Activated CD4-positive, alpha-beta memory T cell treated with anti-CD3 and anti-CD28 coated beads, Interleukin-2, amount 10 ng/mL, durations not matched to agents 7 days and 5 days (primary cell): ENCODE results near the gene FPR2. TPM values are rescaled to one million over a fixed set of nuclear protein-coding genes. Genes with fewer than 3 reads are reported as not detected.
"Not testable (repeated sequence)": the region's sequence is repeated elsewhere in the genome, so short reads cannot be mapped to it uniquely, and the experiment has no call there.

Source experiments
- CTCF ChIA-PET: fragments of 350-600 bp; sonication (Branson Sonifier 250); formaldehyde crosslinking; loops from one replicate; lab custom pipeline; 2021; ENCODE audit warnings: antibody characterized with exemption, inconsistent platforms; lab: Charles Lee
- POLR2A ChIA-PET: fragments of 350-600 bp; sonication (Branson Sonifier 250); formaldehyde crosslinking; loops from one replicate; lab custom pipeline; 2021; ENCODE audit warnings: antibody characterized with exemption; lab: Charles Lee
- DNase-seq: peaks from one replicate; pipeline ENCODE4 v3.0.0-alpha.2; 2020
- H3K27ac Mint-ChIP-seq: one replicate; pipeline ENCODE4 v1.8.0; 2021; ENCODE audit warnings: mild to moderate bottlenecking, mixed read lengths
- H3K27me3 Mint-ChIP-seq: one replicate; pipeline ENCODE4 v1.8.0; 2021; ENCODE audit warnings: mixed read lengths
- H3K36me3 Mint-ChIP-seq: one replicate; pipeline ENCODE4 v1.8.0; 2021; ENCODE audit warnings: low read depth, mixed read lengths
- H3K4me1 Mint-ChIP-seq: one replicate; pipeline ENCODE4 v1.8.0; 2021; ENCODE audit warnings: mixed read lengths
- H3K4me3 Mint-ChIP-seq: one replicate; pipeline ENCODE4 v1.8.0; 2021; ENCODE audit warnings: mild to moderate bottlenecking, mixed read lengths
- H3K9me3 Mint-ChIP-seq: one replicate; pipeline ENCODE4 v1.8.0; 2021; ENCODE audit warnings: mixed read lengths
- total RNA-seq, 2 experiments: library from RNA; stranded (reverse); gene quantifications; one replicate each; pipeline ENCODE4 v1.2.3, GENCODE V29; 2021

The FPR2 gene
- total RNA-seq, 2 experiments from 2014 or later, result not detected

DNA sequence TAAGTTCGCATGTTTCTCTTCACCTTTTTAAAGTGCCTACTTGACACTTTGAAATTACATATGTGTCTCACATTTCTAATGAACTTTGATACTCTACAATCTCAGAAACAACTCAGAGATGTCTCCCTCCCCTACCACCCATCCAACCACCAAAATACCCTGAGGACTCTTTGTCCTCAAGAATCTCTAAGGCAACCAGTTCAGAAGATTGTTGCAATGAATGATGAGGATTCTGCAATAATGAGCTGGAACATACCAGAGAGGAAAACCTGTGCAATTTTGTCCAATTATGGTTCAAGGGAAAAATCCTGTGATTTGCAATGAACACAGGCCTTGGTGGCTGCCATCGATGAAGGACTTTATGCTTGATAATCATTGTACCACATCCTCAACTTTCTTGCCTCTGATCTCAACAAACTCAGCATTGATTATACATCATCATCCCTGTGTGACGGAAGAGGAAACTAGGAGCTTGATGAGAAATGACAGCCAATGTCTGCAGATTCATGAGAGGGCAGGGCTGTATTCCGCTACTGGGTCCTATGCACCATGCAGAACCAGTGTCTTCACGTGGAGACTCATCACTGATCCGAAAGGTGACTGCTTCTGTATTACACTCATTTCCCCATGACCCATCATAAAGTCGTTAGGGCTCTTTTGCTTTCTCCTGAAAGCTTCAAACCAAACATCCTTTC, 10.4 kb upstream of the FPR2 start:
- Mint-ChIP-seq H3K27me3 (no peaks in the 10 kb centered on the region), H3K9me3 (peaks cover 19% of the 10 kb centered on the region), H3K27ac (no peak overlapping the region), H3K4me1 (no peaks in the 10 kb centered on the region), H3K36me3 (no peaks in the 10 kb centered on the region), H3K4me3 (no peak overlapping the region)
- DNase-seq, result no peak
- CTCF ChIA-PET, result no interaction called here
- POLR2A ChIA-PET, result no interaction called here

DNA sequence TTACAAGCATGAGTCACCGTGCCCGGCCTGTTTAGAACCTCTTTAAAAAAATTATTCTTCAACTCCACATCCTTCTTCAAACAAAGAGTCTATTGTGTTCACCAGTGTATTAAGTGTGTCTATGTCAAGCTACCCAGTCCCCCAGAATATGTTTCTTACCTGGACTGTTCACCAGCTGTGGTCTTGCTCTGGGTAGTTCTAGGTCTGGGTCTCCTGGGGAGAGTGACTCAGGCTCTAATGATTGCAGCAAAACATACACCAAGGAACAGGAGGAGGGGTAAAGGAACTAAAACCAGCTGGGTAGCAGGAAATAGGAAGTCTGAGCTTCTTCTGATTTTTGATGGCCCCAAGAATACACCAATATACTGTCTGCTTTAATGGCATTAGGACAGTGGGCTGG, 9.3 kb upstream of the FPR2 start, which contains the start of gene FPR1:
Gene FPR1 (minus strand): TSS at position 224 of the 400 bp plus-strand sequence. CDS start 4,884 bp downstream, outside the sequence.
- no peaks in the 10 kb centered on the region for H3K4me1 Mint-ChIP-seq
- peaks cover 20% of the 10 kb centered on the region for H3K9me3 Mint-ChIP-seq
- ChIA-PET POLR2A (no interaction called here), CTCF (no interaction called here)
- H3K4me3 Mint-ChIP-seq, result no peak within 1 kb of the TSS
- H3K27me3 Mint-ChIP-seq, result no peaks in the 10 kb centered on the region
- H3K27ac Mint-ChIP-seq, result no peak within 1 kb of the TSS
- no peaks in the 10 kb centered on the region for H3K36me3 Mint-ChIP-seq
- no peak for DNase-seq

DNA sequence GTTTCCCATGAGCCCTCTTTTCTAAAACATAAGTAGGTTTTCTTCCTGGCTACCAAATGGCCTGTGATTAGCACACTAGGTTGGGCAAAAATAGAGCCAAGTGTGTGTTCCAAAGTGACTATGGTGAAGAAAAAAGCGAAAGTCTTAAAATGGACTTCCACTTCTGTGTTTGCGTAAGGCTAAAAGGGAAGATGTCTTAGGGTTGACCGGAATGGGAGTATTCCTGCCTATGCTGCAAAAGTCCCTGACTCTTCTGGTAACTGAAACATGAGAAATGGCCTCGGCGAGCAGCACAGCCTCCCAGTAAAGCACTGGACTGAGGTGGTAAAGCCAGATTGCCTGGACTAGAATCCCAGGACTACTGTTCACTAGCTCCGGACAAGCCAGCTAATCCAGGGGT, 6.9 kb upstream of the FPR2 start:
- CTCF ChIA-PET, result no interaction called here
- Mint-ChIP-seq H3K27ac (no peak overlapping the region), H3K4me3 (no peak overlapping the region)

DNA sequence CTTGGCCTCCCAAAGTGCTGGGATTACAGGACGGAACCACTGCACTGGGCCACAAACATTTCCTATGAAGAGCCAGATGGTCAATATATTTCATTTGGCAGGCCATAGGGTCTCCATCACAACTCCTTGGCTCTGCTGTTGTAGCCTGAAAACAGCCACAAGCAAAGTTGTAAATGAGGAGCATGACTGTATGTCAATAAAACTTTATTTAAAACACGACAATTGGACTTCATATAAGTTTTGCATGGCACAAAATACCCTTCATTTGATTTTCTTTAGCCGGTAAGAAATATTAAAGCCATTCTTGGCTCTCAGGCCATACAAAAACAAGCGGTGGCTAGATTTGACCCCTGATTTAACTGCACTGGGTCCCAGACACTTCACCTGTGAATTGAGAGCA, 6.2 kb upstream of the FPR2 start:
- CTCF ChIA-PET, result no interaction called here
- POLR2A ChIA-PET, result no interaction called here

More for the DNA sequence above, 6.9 kb upstream of the FPR2 start:
- H3K27me3 Mint-ChIP-seq, result no peaks in the 10 kb centered on the region
- H3K36me3 Mint-ChIP-seq, result no peaks in the 10 kb centered on the region
- no peak for DNase-seq
- no peaks in the 10 kb centered on the region for H3K4me1 Mint-ChIP-seq
- H3K9me3 Mint-ChIP-seq, result peaks cover 22% of the 10 kb centered on the region
- POLR2A ChIA-PET, result no interaction called here

DNA sequence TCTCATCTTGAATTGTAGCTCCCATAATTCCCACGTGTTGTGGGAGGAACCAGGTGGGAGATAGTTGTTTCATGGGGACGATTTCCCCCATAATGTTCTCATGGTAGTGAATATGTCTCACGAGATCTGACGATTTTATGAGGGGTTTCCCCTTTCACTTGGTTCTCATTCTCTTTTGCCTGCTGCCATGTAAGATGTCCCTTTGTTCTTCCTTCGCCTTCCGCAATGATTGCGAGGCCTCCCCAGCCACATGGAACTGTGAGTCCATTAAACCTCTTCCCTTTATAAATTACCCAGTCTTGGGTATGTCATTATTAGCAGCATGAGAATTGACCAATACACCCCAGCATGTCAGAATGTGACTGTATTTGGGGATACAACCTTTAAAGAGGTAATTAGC, 5.4 kb upstream of the FPR2 start:
- H3K36me3 Mint-ChIP-seq, result no peaks in the 10 kb centered on the region
- no peaks in the 10 kb centered on the region for H3K27me3 Mint-ChIP-seq
- no peaks in the 10 kb centered on the region for H3K4me1 Mint-ChIP-seq
- H3K27ac Mint-ChIP-seq, result no peak overlapping the region
- H3K4me3 Mint-ChIP-seq, result no peak overlapping the region
- ChIA-PET CTCF (no interaction called here), POLR2A (no interaction called here)
- DNase-seq, result no peak
- peaks cover 23% of the 10 kb centered on the region for H3K9me3 Mint-ChIP-seq

More for the DNA sequence above, 6.2 kb upstream of the FPR2 start:
- peaks cover 22% of the 10 kb centered on the region for H3K9me3 Mint-ChIP-seq
- H3K27me3 Mint-ChIP-seq, result no peaks in the 10 kb centered on the region
- H3K27ac Mint-ChIP-seq, result no peak overlapping the region
- no peak for DNase-seq
- no peaks in the 10 kb centered on the region for H3K4me1 Mint-ChIP-seq
- H3K4me3 Mint-ChIP-seq, result no peak overlapping the region
- H3K36me3 Mint-ChIP-seq, result no peaks in the 10 kb centered on the region

DNA sequence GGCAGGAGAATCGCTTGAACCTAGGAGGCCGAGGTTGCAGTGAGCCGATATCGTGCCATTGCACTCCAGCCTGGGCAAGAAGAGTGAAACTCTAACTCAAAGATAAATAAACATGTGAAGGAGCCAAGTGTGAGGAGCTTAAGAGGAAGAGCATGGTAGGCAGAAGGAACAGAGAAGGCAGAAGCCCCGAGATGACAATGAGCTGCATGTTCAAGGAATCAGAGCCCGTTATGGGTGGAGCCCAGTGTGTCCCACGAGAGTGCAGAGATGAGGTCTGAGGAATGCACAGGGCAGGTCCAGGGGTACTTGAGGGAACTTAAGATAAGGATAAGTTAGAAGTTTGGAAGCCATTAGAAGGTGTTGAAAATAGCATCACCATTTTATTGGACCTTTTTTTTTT, 716 bp downstream of the FPR2 start:
- no peak overlapping the region for H3K4me3 Mint-ChIP-seq
- no peaks in the 10 kb centered on the region for H3K36me3 Mint-ChIP-seq
- peaks cover 1% of the 10 kb centered on the region for H3K27me3 Mint-ChIP-seq
- no peak for DNase-seq
- ChIA-PET POLR2A (no interaction called here), CTCF (no interaction called here)
- H3K4me1 Mint-ChIP-seq, result peaks cover 1% of the 10 kb centered on the region
- H3K9me3 Mint-ChIP-seq, result peaks cover 17% of the 10 kb centered on the region
- H3K27ac Mint-ChIP-seq, result no peak overlapping the region

DNA sequence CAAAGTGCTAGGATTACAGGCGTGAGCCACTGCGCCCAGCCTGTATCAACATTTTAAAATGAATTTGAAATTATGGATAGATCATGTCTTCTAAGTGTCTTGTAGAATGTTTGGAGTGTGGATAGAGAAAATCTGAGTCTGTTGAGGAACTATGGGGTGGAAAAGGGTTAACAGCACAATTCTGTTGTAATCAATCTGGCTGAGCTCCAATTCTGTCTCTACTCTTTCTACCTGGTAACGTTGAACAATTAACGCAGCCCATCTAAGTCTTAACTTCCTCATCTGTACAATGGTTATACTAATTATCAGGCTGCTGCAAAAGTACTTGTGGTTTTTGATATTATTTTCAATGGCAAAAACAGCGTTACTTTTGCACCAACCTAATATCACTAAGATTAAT, 4.1 kb downstream of the FPR2 start:
- H3K27ac Mint-ChIP-seq, result no peak overlapping the region
- POLR2A ChIA-PET, result no interaction called here

DNA sequence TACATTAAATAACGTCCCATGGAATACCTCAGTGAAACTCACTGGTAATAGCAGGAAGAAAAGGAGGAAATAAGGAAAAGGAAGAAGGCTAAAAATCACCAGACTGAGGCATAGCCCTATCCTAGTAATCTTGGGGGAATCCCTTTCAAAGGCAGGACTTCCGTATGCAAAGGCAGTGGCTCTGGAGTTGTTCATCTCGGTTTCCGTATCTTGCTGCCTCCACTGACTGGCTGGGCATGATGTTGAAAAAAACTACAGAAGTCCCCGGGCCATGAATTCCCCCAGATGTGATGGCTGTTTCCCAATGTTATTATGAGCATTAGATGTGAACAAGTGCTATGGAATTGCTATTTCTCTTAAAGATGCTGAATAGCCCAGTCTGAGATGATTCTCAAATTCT, 5.5 kb downstream of the FPR2 start:
- H3K4me3 Mint-ChIP-seq, result no peak overlapping the region
- peaks cover 1% of the 10 kb centered on the region for H3K27me3 Mint-ChIP-seq
- CTCF ChIA-PET, result no interaction called here
- POLR2A ChIA-PET, result no interaction called here
- no peak for DNase-seq
- peaks cover 1% of the 10 kb centered on the region for H3K4me1 Mint-ChIP-seq
- no peak overlapping the region for H3K27ac Mint-ChIP-seq
- H3K36me3 Mint-ChIP-seq, result no peaks in the 10 kb centered on the region
- H3K9me3 Mint-ChIP-seq, result peaks cover 10% of the 10 kb centered on the region

More for the DNA sequence above, 4.1 kb downstream of the FPR2 start:
- Mint-ChIP-seq H3K4me3 (no peak overlapping the region), H3K27me3 (peaks cover 1% of the 10 kb centered on the region), H3K4me1 (peaks cover 1% of the 10 kb centered on the region), H3K9me3 (peaks cover 10% of the 10 kb centered on the region), H3K36me3 (no peaks in the 10 kb centered on the region)
- CTCF ChIA-PET, result no interaction called here
- DNase-seq, result no peak

DNA sequence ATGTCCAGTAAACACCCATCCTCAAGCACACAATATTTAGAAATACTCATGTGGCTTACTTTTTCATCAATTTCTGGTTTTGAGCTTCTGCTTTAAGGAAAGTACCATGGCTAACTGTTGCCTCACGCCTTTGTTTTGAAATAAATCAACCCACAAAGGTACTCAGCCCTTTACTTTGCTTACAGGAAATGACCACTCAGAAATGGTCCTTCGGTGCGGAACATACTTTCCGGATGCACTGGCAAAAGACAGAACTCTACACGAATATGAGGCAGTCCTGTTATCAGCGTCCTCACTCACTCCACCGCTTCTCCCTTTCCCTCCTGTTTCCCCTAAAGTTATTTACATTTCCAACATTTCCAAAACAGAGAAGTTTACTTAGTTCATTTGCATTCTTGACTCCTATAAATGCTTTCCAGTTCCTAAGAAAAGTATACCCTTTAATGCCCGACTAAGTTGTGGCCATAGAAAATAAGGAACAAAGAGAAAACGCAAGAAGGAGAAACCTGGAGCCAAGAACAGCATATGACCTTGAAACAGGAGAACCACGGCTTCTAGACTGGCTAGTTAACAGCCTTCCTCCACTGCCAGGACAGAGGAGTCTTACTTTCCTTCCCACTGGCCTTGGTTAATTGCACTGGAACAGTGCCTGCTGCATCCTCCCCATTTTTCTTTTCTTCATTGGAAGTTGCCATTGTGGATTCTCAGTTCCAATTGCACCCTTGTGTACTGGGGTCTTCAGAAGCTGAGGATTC, 10.6 kb downstream of the FPR2 start:
- CTCF ChIA-PET, result no interaction called here
- no peak for DNase-seq

DNA sequence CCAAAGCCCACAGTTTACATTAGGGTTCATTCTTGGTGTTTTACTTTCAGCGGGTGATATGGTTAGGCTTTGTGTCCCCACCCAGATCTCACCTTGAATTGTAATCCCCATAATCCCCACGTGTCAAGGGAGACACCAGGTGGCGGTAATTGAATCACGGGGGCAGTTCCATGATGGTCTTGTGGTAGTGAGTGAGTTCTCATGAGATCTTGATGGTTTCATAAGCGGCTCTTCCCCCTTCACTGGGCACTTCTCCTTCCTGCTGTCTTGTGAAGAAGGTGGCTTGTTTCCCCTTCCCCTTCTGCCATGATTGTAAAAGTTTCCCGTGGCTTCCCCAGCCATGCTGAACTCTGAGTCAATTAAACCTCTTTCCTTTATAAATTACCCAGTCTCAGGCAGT, 12.0 kb downstream of the FPR2 start:
- H3K27ac Mint-ChIP-seq, result no peak overlapping the region
- no peaks in the 10 kb centered on the region for H3K9me3 Mint-ChIP-seq
- H3K4me1 Mint-ChIP-seq, result peaks cover 2% of the 10 kb centered on the region
- ChIA-PET CTCF (no interaction called here), POLR2A (no interaction called here)
- no peaks in the 10 kb centered on the region for H3K36me3 Mint-ChIP-seq
- H3K27me3 Mint-ChIP-seq, result peaks cover 9% of the 10 kb centered on the region
- DNase-seq, result no peak
- no peak overlapping the region for H3K4me3 Mint-ChIP-seq

More for the DNA sequence above, 10.6 kb downstream of the FPR2 start:
- H3K27me3 Mint-ChIP-seq, result peaks cover 3% of the 10 kb centered on the region
- H3K4me1 Mint-ChIP-seq, result no peaks in the 10 kb centered on the region
- H3K9me3 Mint-ChIP-seq, result no peaks in the 10 kb centered on the region
- POLR2A ChIA-PET, result no interaction called here
- no peaks in the 10 kb centered on the region for H3K36me3 Mint-ChIP-seq
- no peak overlapping the region for H3K27ac Mint-ChIP-seq
- no peak overlapping the region for H3K4me3 Mint-ChIP-seq

DNA sequence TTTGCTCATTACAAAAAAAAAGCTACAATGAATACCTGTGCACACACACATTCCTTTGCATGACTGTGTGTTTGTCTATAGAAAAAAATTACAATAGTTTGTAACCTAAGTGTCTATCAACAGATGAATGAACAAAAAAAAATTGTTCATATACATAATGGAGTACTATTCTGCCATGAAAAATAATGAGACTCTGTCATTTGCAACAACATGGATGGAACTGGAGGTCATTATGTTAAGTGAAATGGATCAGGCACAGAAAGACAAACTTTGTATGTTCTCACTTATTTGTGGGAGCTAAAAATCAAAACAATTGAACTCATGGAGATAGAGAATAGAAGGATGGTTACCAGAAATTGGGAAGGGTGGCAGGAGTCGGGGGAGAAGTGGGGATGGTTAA, 15.6 kb downstream of the FPR2 start:
- CTCF ChIA-PET, result interaction anchor here (0.6 kb wide), 1 partner anchor 12 kb away, joined by 5 read pairs; no protein-coding TSS in a partner anchor
- POLR2A ChIA-PET, H3K4me1 Mint-ChIP-seq, H3K9me3 Mint-ChIP-seq, H3K27ac Mint-ChIP-seq, H3K36me3 Mint-ChIP-seq, H3K4me3 Mint-ChIP-seq, DNase-seq: not testable (repeated sequence)
- peaks cover 18% of the 10 kb centered on the region for H3K27me3 Mint-ChIP-seq

DNA sequence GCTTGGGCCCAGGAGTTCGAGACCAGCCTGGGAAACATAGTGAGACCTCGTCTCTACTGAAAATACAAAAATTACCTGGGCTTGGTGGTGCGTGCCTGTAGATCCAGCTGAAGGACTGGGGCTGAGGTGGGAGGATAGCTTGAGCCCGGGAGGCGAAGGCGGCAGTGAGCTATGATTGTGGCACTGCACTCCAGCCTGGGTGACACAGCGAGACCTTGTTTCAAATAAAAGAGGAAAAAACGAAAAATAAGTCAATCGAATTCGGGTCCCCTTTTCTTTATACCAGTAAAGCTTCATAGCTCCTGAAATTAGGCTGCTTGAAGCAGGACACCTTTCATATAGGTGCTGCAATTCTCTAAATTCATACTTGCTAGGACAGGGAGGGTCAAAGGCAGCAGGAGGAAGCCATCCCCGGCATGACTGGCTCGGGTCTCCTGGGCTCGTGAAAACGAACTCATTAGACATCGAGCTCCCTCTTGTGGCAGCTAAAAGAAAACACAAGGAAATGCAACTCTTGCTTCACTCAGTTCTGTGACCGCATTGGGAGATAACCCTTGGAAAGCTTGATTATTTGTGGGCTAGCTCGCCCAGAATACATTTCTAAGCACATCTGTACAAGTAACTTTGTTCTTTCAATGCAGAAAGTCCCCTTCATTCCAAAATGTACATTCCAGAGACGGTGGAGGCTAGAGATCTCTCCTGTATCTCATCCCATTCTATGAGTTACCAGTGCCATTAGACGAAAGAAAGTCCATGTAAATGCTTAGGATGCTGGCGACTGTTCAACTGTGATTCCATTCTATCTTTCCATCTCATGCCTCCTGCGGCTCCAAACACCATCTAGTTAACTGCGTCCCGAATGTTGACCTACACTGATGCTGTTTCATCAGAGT, 16.8 kb downstream of the FPR2 start:
- peaks cover 2% of the 10 kb centered on the region for H3K4me1 Mint-ChIP-seq
- no peaks in the 10 kb centered on the region for H3K9me3 Mint-ChIP-seq
- POLR2A ChIA-PET, result no interaction called here
- H3K4me3 Mint-ChIP-seq, result no peak overlapping the region
- no peak overlapping the region for H3K27ac Mint-ChIP-seq
- no peaks in the 10 kb centered on the region for H3K36me3 Mint-ChIP-seq
- CTCF ChIA-PET, result interaction anchor here (0.6 to 1.5 kb wide), 12 partner anchors 21 to 385 kb away, joined by 3 to 10 read pairs (median 3); no protein-coding TSS in a partner anchor
- DNase-seq, result peak; percentile 24
- H3K27me3 Mint-ChIP-seq, result peaks cover 18% of the 10 kb centered on the region

DNA sequence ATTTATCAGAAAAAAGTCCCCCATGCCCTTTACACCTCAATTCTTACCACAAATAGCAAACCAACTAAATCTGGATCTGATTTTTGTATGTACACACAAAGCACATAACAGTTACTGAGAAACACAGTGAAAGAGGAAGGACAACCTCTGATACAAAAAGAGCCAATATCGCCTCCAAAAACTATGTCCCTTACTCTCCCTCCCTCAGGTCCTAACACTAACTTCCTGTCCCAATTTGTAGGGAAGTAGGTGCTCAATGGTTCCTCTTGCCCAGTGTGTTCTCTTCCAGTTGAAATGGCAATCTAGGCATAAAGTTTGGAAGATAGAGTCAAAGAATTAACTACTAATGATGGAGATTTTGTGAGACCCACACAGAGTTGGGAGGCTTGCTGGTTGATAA, 18.2 kb downstream of the FPR2 start:
- Mint-ChIP-seq H3K27ac (no peak overlapping the region), H3K4me3 (no peak overlapping the region), H3K27me3 (peaks cover 18% of the 10 kb centered on the region), H3K4me1 (peaks cover 2% of the 10 kb centered on the region), H3K36me3 (no peaks in the 10 kb centered on the region), H3K9me3 (no peaks in the 10 kb centered on the region)
- POLR2A ChIA-PET, result no interaction called here
- DNase-seq, result no peak
- CTCF ChIA-PET, result no interaction called here
